Left lung (tissue), 10 donors: Measurements from ENCODE around the gene TEDC1. TPM values are rescaled to one million over a fixed set of nuclear protein-coding genes. Genes with fewer than 3 reads are reported as not detected.
A peak's percentile ranks its signal among the peaks of the same experiment; 100 is the strongest.

Experiments used
- ATAC-seq: fragments of 200-7000 bp; cut with Tn5 transposase; one replicate; pipeline ENCODE4 v1.9.1; 2020; ENCODE audit warnings: moderate library complexity
- DNase-seq, 4 donors: peaks; one replicate each; pipeline ENCODE4 v3.0.0-alpha.2; 2013 to 2020
- H3K27ac ChIP-seq, 2 donors: fragments of 200-600 bp; sonication (generic) in 1 of 2; one replicate each; pipeline versions ENCODE4 v1.5.0 to v1.8.0; 2020 to 2021
- H3K27me3 ChIP-seq, 2 donors: fragments of 200-600 bp; sonication (generic) in 1 of 2; one replicate each; pipeline versions ENCODE4 v1.5.0 to v1.8.0; 2020 to 2021
- H3K36me3 ChIP-seq, 2 donors: fragments of 200-600 bp; sonication (generic) in 1 of 2; one replicate each; pipeline versions ENCODE4 v1.5.0 to v1.8.0; 2020 to 2021
- H3K4me1 ChIP-seq, 2 donors: fragments of 200-600 bp; one replicate each; pipeline ENCODE4 v1.8.0; 2021
- H3K4me3 ChIP-seq, 2 donors: fragments of 200-600 bp; sonication (generic) in 1 of 2; one replicate each; pipeline versions ENCODE4 v1.5.0 to v1.8.0; 2020 to 2021; ENCODE audit warnings: mild to moderate bottlenecking in 1 of 2
- H3K9me3 ChIP-seq, 2 donors: fragments of 200-600 bp; sonication (generic) in 1 of 2; one replicate each; pipeline versions ENCODE4 v1.5.0 to v1.8.0; 2020 to 2021
- intact Hi-C, 2 donors: fragments of 100-400 bp; cut with DNase I; formaldehyde crosslinking; loops; one replicate each; pipeline versions ENCODE4 v1.11.2 to v1.14.2; 2022
- polyA plus RNA-seq, 6 donors: library from polyadenylated mRNA; unstranded; fragments of 120-200 nt; gene quantifications; one replicate each; pipeline ENCODE4 v1.2.1, GENCODE V29; 2013; ENCODE audit not compliant: insufficient read length in 6 of 6
- total RNA-seq, 2 donors: library from RNA; stranded (reverse); fragmentation: NEBNext Ultra II Directional; extraction: Animal tissue kit (Norgen Biotek cat#: 25700); gene quantifications; one replicate each; pipeline ENCODE4 v1.2.1, GENCODE V29; 2021
- TF ChIP-seq, protein P1 (sequence below), 2 donors: fragments of 200-600 bp; sonication (generic) in 1 of 2; IDR thresholded peaks; one replicate each; pipeline versions ENCODE4 v1.5.0 to v1.8.0; 2021; ENCODE audit warnings: antibody characterized with exemption in 2 of 2
- donor health status: DM: no; HTN: yes; CAD: no.
- donor health status: DM: no; HTN: no; CAD: no.

TEDC1 gene
- total and polyA plus RNA-seq, 8 donors = 5.9 to 16.8 (median 8.8) TPM

DNA sequence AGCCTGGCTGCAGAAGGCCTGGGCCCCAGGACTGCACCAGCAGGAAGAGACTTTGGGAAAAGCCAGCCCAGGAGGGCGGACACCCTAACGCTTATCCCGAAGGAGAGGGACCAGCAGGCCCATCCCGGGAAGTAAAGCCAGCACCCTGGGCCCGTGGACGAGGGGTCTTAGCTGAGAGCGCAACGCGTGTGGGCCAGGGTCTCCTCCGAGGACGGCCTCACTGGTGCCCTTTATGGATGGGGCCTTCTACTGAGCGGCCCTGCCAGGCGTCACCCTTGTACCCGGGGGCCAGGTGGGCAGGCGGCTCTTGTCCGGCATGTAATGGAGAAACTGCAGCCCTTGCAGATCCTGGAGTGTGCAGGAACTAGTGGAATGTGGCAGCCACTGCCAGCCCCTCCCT lies 14.1 kb downstream of the TEDC1 start:
- no peaks in the 10 kb centered on the region for H3K36me3 ChIP-seq
- no peak overlapping the region for H3K27ac ChIP-seq
- peaks cover 0 to 30% of the 10 kb centered on the region in 2 donors for H3K27me3 ChIP-seq
- TF ChIP-seq, protein P1, sequence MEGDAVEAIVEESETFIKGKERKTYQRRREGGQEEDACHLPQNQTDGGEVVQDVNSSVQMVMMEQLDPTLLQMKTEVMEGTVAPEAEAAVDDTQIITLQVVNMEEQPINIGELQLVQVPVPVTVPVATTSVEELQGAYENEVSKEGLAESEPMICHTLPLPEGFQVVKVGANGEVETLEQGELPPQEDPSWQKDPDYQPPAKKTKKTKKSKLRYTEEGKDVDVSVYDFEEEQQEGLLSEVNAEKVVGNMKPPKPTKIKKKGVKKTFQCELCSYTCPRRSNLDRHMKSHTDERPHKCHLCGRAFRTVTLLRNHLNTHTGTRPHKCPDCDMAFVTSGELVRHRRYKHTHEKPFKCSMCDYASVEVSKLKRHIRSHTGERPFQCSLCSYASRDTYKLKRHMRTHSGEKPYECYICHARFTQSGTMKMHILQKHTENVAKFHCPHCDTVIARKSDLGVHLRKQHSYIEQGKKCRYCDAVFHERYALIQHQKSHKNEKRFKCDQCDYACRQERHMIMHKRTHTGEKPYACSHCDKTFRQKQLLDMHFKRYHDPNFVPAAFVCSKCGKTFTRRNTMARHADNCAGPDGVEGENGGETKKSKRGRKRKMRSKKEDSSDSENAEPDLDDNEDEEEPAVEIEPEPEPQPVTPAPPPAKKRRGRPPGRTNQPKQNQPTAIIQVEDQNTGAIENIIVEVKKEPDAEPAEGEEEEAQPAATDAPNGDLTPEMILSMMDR (IDR thresholded peaks at IDR 0.05) = no peak
- no peaks in the 10 kb centered on the region for H3K4me1 ChIP-seq
- H3K9me3 ChIP-seq = no peaks in the 10 kb centered on the region
- intact Hi-C loops = no loop called here
- no peak overlapping the region for H3K4me3 ChIP-seq
- peak in 2 of 4 donors; percentile 22 to 70 for DNase-seq
- ATAC-seq = no peak

- H3K9me3 ChIP-seq = no peaks in the 10 kb centered on the region
- no peak overlapping the region for H3K27ac ChIP-seq
- TF ChIP-seq, protein P1 (IDR thresholded peaks at IDR 0.05) = no peak
- H3K27me3 ChIP-seq = peaks cover 4 to 51% of the 10 kb centered on the region in 2 donors
- ATAC-seq (no peak), DNase-seq (peak in 2 of 4 donors; percentile 5 to 49)
- H3K4me3 ChIP-seq = no peak overlapping the region
- H3K36me3 ChIP-seq = no peaks in the 10 kb centered on the region
- intact Hi-C loops = no loop called here
- no peaks in the 10 kb centered on the region for H3K4me1 ChIP-seq
Measured at GRCh38 chr14:105507247-105507646, 16.2 kb downstream of the TEDC1 start.

GRCh38 chr14:105508069-105508468 lies 17.0 kb downstream of the TEDC1 start:
- ATAC-seq = no peak
- Histone ChIP-seq H3K4me3 (no peak overlapping the region), H3K36me3 (no peaks in the 10 kb centered on the region), H3K27ac (no peak overlapping the region), H3K27me3 (peaks cover 4 to 60% of the 10 kb centered on the region in 2 donors), H3K4me1 (no peaks in the 10 kb centered on the region), H3K9me3 (no peaks in the 10 kb centered on the region)
- peak in 2 of 4 donors; percentile 27 to 39 for DNase-seq
- intact Hi-C loops = no loop called here
- TF ChIP-seq, protein P1 (IDR thresholded peaks at IDR 0.05) = no peak

DNA sequence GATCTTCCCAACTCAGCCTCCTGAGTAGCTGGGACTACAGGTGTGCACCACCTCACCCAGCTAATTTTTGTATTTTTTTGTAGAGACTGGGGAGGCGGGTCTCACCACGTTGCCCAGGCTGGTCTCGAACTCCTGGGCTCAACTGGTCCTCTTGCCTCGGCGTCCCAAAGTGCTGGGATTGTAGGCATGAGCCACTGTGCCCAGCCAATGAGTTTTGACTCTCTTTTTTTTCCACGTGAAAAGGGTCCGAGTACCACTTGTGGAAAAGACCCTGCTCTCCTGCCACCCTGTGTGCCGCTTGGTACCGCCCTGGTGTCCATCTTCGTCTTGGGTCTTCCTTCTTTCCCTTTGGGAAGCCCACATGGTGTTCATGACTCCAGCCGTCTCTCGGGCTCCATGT lies 17.6 kb downstream of the TEDC1 start:
- intact Hi-C loops = no loop called here
- DNase-seq (peak in 2 of 4 donors; percentile 10 to 35), ATAC-seq (no peak)
- no peaks in the 10 kb centered on the region for H3K36me3 ChIP-seq
- no peak overlapping the region for H3K4me3 ChIP-seq
- TF ChIP-seq, protein P1 (IDR thresholded peaks at IDR 0.05) = no peak
- H3K27ac ChIP-seq = no peak overlapping the region
- no peaks in the 10 kb centered on the region for H3K9me3 ChIP-seq
- peaks cover 4 to 65% of the 10 kb centered on the region in 2 donors for H3K27me3 ChIP-seq
- H3K4me1 ChIP-seq = no peaks in the 10 kb centered on the region

GRCh38 chr14:105517096-105517495 lies 26.1 kb downstream of the TEDC1 start:
- H3K9me3 ChIP-seq = no peaks in the 10 kb centered on the region
- peaks cover 0 to 45% of the 10 kb centered on the region in 2 donors for H3K27me3 ChIP-seq
- H3K27ac ChIP-seq = no peak overlapping the region
- H3K4me1 ChIP-seq = no peaks in the 10 kb centered on the region
- H3K4me3 ChIP-seq = no peak overlapping the region
- no peak for ATAC-seq
- no peak for DNase-seq
- H3K36me3 ChIP-seq = no peaks in the 10 kb centered on the region
- TF ChIP-seq, protein P1 (IDR thresholded peaks at IDR 0.05) = no peak
- intact Hi-C loops = no loop called here
